ENCODE measurements around the gene ZNF84. TPM values are rescaled to one million over a fixed set of nuclear protein-coding genes. Genes with fewer than 3 reads are reported as not detected.

ZNF84 gene
- total and polyA plus RNA-seq, 4 donors = 5.1 to 52.2 (median 13.1) TPM

DNA sequence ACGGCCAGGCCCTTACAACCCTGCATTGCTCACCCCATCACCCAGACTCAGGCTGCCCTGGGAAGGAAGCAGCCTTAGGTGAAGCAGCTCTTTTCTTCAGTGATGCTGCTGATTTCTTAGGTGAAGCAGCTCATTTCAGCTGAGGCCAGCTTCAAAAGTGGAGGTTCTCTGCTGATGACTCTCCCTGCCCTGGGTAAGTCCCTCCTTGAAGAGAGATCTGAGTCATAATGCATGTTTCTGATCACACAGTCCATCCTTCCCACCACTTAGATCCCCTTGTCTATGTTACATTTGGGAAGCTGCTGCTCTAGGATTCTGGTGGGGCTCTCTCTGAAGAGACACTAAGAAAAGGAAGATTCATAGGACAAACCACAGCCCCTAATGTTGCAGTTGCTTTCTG lies 26.2 kb downstream of the ZNF84 start:
- TF ChIP-seq, protein P1, sequence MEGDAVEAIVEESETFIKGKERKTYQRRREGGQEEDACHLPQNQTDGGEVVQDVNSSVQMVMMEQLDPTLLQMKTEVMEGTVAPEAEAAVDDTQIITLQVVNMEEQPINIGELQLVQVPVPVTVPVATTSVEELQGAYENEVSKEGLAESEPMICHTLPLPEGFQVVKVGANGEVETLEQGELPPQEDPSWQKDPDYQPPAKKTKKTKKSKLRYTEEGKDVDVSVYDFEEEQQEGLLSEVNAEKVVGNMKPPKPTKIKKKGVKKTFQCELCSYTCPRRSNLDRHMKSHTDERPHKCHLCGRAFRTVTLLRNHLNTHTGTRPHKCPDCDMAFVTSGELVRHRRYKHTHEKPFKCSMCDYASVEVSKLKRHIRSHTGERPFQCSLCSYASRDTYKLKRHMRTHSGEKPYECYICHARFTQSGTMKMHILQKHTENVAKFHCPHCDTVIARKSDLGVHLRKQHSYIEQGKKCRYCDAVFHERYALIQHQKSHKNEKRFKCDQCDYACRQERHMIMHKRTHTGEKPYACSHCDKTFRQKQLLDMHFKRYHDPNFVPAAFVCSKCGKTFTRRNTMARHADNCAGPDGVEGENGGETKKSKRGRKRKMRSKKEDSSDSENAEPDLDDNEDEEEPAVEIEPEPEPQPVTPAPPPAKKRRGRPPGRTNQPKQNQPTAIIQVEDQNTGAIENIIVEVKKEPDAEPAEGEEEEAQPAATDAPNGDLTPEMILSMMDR (IDR thresholded peaks at IDR 0.05; ENCODE audit: control extremely low read depth, extremely low read depth) = no peak
- Histone ChIP-seq H3K4me3 (no peak overlapping the region), H3K27me3 (ENCODE audit: control insufficient read depth in 3 of 3, insufficient read depth in 3 of 3, low read length in 2 of 3) (no peaks in the 10 kb centered on the region), H3K36me3 (ENCODE audit: control insufficient read depth in 4 of 4, insufficient read depth in 4 of 4, low read length in 4 of 4) (peaks cover 3 to 28% (median 14%) of the 10 kb centered on the region in 4 donors), H3K9ac (ENCODE audit: insufficient read depth in 1 of 2, low read length in 2 of 2) (no peak overlapping the region), H3K27ac (ENCODE audit: low read depth in 1 of 2, low read length in 1 of 2) (no peak overlapping the region), H3K9me3 (ENCODE audit: control insufficient read depth in 4 of 4, insufficient read depth in 3 of 4, low read length in 3 of 4) (peaks cover 36 to 82% (median 58%) of the 10 kb centered on the region in 4 donors), H3K4me1 (ENCODE audit: control insufficient read depth in 5 of 5, insufficient read depth in 5 of 5, low read length in 5 of 5) (no peaks in the 10 kb centered on the region)
- no peak for ATAC-seq (ENCODE audit: insufficient read depth, low FRiP score)
- WGBS, 2 donors = 93 to 100% methylated on average over 1 of the region's 1 CpG
- DNase-seq = no peak

- Histone ChIP-seq H3K4me1 (ENCODE audit: control insufficient read depth in 5 of 5, insufficient read depth in 5 of 5, low read length in 5 of 5) (no peaks in the 10 kb centered on the region), H3K9me3 (ENCODE audit: control insufficient read depth in 4 of 4, insufficient read depth in 3 of 4, low read length in 3 of 4) (peaks cover 4 to 28% (median 25%) of the 10 kb centered on the region in 4 donors), H3K4me3 (no peak overlapping the region), H3K36me3 (ENCODE audit: control insufficient read depth in 4 of 4, insufficient read depth in 4 of 4, low read length in 4 of 4) (no peaks in the 10 kb centered on the region), H3K9ac (ENCODE audit: insufficient read depth in 1 of 2, low read length in 2 of 2) (no peak overlapping the region), H3K27me3 (ENCODE audit: control insufficient read depth in 3 of 3, insufficient read depth in 3 of 3, low read length in 2 of 3) (no peaks in the 10 kb centered on the region), H3K27ac (ENCODE audit: low read depth in 1 of 2, low read length in 1 of 2) (no peak overlapping the region)
- DNase-seq = no peak
- TF ChIP-seq, protein P1 (IDR thresholded peaks at IDR 0.05; ENCODE audit: control extremely low read depth, extremely low read depth) = no peak
- ATAC-seq (ENCODE audit: insufficient read depth, low FRiP score) = no peak
- 84 to 89% methylated on average over 2 of the region's 2 CpGs for WGBS, 2 donors
These were observed 36.5 kb downstream of the ZNF84 start for GRCh38 chr12:133073836-133074235.

DNA sequence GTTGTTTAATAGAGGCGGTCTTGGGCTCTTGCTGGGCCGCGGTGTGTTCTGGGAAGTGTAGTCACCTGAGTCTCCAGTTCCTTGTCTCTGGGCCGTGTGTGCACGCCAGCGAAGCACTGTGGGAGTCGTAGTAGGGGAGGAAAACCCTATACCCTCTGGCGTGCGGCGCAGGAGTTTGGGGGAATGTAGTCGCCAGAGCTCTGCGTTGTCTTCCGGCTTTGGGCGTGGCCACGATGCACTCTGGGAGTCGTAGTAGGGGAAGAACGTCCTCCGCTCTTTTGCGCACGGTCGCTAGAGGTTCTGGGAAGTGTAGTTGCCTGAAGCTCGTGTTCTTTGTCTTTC lies 42.7 kb downstream of the ZNF84 start:
- peaks cover 0 to 12% (median 0%) of the 10 kb centered on the region in 5 donors for H3K4me1 ChIP-seq (ENCODE audit: control insufficient read depth in 5 of 5, insufficient read depth in 5 of 5, low read length in 5 of 5)
- peaks cover 26 to 36% (median 29%) of the 10 kb centered on the region in 4 donors for H3K9me3 ChIP-seq (ENCODE audit: control insufficient read depth in 4 of 4, insufficient read depth in 3 of 4, low read length in 3 of 4)
- ATAC-seq (ENCODE audit: insufficient read depth, low FRiP score) (peak; percentile 91), DNase-seq (peak; percentile 99 to 100 (median 100))
- H3K4me3 ChIP-seq = peak overlapping the region; percentile 78
- TF ChIP-seq, protein P1 (IDR thresholded peaks at IDR 0.05; ENCODE audit: control extremely low read depth, extremely low read depth) = no peak
- peaks cover 11 to 36% (median 29%) of the 10 kb centered on the region in 4 donors for H3K36me3 ChIP-seq (ENCODE audit: control insufficient read depth in 4 of 4, insufficient read depth in 4 of 4, low read length in 4 of 4)
- WGBS, 2 donors = 0 to 1% methylated on average over 22 of the region's 22 CpGs
- H3K27ac ChIP-seq (ENCODE audit: low read depth in 1 of 2, low read length in 1 of 2) = peak overlapping the region; percentile 96 to 98
- peak overlapping the region; percentile 91 to 98 for H3K9ac ChIP-seq (ENCODE audit: insufficient read depth in 1 of 2, low read length in 2 of 2)
- no peaks in the 10 kb centered on the region for H3K27me3 ChIP-seq (ENCODE audit: control insufficient read depth in 3 of 3, insufficient read depth in 3 of 3, low read length in 2 of 3)

All from lung (tissue), 12 donors.